HUES64 (cell line): Measurements from ENCODE around the gene TBC1D28.
"Not testable (repeated sequence)": the region's sequence is repeated elsewhere in the genome, so short reads cannot be mapped to it uniquely, and the experiment has no call there.

Experiments
- H3K27ac ChIP-seq: 2 replicates; pipeline ENCODE4 v1.7.0; 2013; ENCODE audit warnings: low read depth, low read length, inconsistent platforms
- H3K27me3 ChIP-seq: 2 replicates; pipeline ENCODE4 v1.6.1; 2013; ENCODE audit warnings: mild to moderate bottlenecking, low read length; ENCODE audit not compliant: insufficient read depth
- H3K36me3 ChIP-seq: 2 replicates; pipeline ENCODE4 v1.6.1; 2013; ENCODE audit warnings: mild to moderate bottlenecking, low read length; ENCODE audit not compliant: insufficient read depth
- H3K4me1 ChIP-seq: 2 replicates; pipeline ENCODE4 v1.6.1; 2013; ENCODE audit warnings: mild to moderate bottlenecking, low read length, moderate library complexity; ENCODE audit not compliant: insufficient read depth
- H3K4me3 ChIP-seq: 2 replicates; pipeline ENCODE4 v1.5.1; 2013; ENCODE audit warnings: mild to moderate bottlenecking, low read length, moderate library complexity
- H3K9ac ChIP-seq: 2 replicates; pipeline ENCODE4 v1.6.1; 2013; ENCODE audit warnings: mild to moderate bottlenecking, low read depth, low read length
- H3K9me3 ChIP-seq: 2 replicates; pipeline ENCODE4 v1.6.1; 2013; ENCODE audit warnings: low read depth, low read length; ENCODE audit not compliant: insufficient read depth
- WGBS: fragments of 150-250, 120-280 bp; methylation state at CpG from one replicate; pipeline ENCODE4 v1.1.7; 2013; ENCODE audit warnings: missing lambda C conversion rate; 5-methylcytosine and 5-hydroxymethylcytosine counted together

Gene TBC1D28

DNA sequence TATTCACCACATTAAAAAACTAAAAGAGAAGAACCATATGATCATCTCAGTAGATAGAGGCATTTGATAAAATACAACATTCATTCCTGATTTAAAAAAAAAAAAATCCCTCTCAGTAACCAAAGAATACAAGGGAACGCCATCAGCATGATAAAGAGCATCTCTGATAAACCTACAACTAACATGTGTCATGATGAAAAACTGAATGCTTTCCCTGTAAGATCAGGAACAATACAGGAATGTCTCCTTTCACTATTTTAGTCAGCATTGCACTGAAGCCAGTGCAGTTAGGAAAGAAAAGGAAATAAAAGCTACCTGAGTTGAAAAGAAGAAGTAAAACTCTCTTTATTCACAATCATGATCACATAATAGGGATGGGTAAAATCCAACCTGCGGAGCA, 51.1 kb downstream of the TBC1D28 start:
- H3K4me3 ChIP-seq, H3K27me3 ChIP-seq, H3K4me1 ChIP-seq, H3K9me3 ChIP-seq, H3K27ac ChIP-seq, H3K9ac ChIP-seq, H3K36me3 ChIP-seq: not testable (repeated sequence)
- no CpG with 5 or more reads among the region's 2 CpGs for WGBS
